SK-N-SH (cell line): ENCODE data around the gene RADIL.

Experiments used
- ELF1 ChIP-seq: IDR thresholded peaks from 2 replicates; pipeline ENCODE4 v1.4.0; 2012
- EP300 ChIP-seq, 2 experiments: IDR thresholded peaks; 2 replicates each; pipeline versions ENCODE4 v1.4.0 to v1.6.1; 2012; ENCODE audit warnings: borderline replicate concordance in 1 of 2, low read depth in 1 of 2, low read length in 1 of 2
- EZH2phosphoT487 ChIP-seq: fragments of 200-600 bp; sonication (generic); IDR thresholded peaks from 2 replicates; pipeline ENCODE4 v1.6.1; 2017; ENCODE audit warnings: low read depth, mixed run types, mild to moderate bottlenecking, antibody characterized with exemption, moderate library complexity, borderline replicate concordance
- GABPA ChIP-seq: IDR thresholded peaks from 2 replicates; pipeline ENCODE4 v1.4.0; 2012; ENCODE audit warnings: low read depth, mild to moderate bottlenecking
- POLR2AphosphoS5 ChIP-seq: IDR thresholded peaks from 2 replicates; pipeline ENCODE4 v1.6.1; 2012; ENCODE audit warnings: low read depth, low read length
- RXRA ChIP-seq: IDR thresholded peaks from 2 replicates; pipeline ENCODE4 v1.4.0; 2012; ENCODE audit warnings: low read depth, mild to moderate bottlenecking, borderline replicate concordance
- SMC3 ChIP-seq: IDR thresholded peaks from 2 replicates; pipeline ENCODE4 v1.6.1; 2012; ENCODE audit warnings: low read depth, low read length, improper control_type of control experiment
- TF ChIP-seq, protein P1 (sequence below): fragments of 200-600 bp; sonication (generic); IDR thresholded peaks from 2 replicates; pipeline ENCODE4 v1.6.1; 2017; ENCODE audit warnings: antibody characterized with exemption, mild to moderate bottlenecking, moderate library complexity
- TF ChIP-seq, protein P2 (sequence below): fragments of 150-350 bp; IDR thresholded peaks from 2 replicates; pipeline ENCODE4 v1.6.1; 2017; ENCODE audit warnings: antibody characterized with exemption, low read length, low read depth, borderline replicate concordance
- TF ChIP-seq, protein P3 (sequence below): IDR thresholded peaks from 2 replicates; pipeline ENCODE4 v1.4.0; 2012; ENCODE audit warnings: low read depth
- TF ChIP-seq, protein P4 (sequence below): IDR thresholded peaks from 2 replicates; pipeline ENCODE4 v1.6.1; 2012; ENCODE audit warnings: mild to moderate bottlenecking, low read depth, low read length, moderate library complexity

DNA sequence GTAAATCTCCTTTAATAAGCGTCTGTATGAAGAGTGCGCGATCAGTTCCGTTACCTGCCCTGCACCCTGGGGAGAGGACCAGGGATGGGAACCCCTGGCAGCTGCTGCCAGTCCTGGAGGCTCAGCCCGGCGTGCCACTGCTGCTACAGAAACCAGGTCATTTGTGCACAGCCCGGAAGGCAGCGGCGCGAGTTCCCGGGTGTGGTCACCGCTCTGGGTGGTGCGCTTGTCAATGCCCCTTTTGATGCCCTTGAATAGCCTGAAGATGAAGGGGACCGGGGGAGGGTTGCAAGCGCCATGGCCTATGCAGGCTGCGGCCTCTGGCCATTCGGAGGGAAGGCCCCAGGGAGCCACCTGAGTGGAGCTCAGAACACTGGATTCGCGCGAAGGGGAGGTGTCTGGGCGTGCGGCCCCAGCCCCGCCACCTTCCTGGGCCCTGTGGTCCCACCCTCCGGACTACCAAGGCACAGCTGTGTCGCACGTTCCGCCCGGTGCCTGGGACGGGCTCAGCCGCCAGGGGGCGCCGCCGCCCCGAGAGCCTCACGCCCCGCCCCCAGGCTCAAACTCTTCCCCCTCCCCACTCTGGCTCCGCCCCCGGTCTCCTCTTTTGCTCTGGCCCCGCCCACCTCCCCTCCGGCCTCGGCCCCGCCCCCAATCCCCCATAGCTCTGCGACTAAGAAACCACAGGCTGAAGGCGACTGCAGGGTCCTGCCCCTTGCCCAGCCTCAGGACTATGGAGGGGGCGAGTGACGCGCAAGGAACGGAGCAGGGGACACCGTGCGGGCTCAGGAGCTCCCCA lies 91.6 kb downstream of the RADIL start:
- TF ChIP-seq, protein P1, sequence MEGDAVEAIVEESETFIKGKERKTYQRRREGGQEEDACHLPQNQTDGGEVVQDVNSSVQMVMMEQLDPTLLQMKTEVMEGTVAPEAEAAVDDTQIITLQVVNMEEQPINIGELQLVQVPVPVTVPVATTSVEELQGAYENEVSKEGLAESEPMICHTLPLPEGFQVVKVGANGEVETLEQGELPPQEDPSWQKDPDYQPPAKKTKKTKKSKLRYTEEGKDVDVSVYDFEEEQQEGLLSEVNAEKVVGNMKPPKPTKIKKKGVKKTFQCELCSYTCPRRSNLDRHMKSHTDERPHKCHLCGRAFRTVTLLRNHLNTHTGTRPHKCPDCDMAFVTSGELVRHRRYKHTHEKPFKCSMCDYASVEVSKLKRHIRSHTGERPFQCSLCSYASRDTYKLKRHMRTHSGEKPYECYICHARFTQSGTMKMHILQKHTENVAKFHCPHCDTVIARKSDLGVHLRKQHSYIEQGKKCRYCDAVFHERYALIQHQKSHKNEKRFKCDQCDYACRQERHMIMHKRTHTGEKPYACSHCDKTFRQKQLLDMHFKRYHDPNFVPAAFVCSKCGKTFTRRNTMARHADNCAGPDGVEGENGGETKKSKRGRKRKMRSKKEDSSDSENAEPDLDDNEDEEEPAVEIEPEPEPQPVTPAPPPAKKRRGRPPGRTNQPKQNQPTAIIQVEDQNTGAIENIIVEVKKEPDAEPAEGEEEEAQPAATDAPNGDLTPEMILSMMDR: peak; percentile 61
- TF ChIP-seq, protein P2, sequence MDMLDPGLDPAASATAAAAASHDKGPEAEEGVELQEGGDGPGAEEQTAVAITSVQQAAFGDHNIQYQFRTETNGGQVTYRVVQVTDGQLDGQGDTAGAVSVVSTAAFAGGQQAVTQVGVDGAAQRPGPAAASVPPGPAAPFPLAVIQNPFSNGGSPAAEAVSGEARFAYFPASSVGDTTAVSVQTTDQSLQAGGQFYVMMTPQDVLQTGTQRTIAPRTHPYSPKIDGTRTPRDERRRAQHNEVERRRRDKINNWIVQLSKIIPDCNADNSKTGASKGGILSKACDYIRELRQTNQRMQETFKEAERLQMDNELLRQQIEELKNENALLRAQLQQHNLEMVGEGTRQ: no peak
- TF ChIP-seq, protein P3, sequence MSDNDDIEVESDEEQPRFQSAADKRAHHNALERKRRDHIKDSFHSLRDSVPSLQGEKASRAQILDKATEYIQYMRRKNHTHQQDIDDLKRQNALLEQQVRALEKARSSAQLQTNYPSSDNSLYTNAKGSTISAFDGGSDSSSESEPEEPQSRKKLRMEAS: no peak
- TF ChIP-seq RXRA (no peak), SMC3 (0 out of 2 replicates have a peak, but pooled peaks have one; percentile 13), POLR2AphosphoS5 (no peak), EZH2phosphoT487 (no peak), EP300 (IDR thresholded peaks at IDR 0.05; ENCODE audit: borderline replicate concordance in 1 of 2, low read depth in 1 of 2, low read length in 1 of 2) (no peak), ELF1 (no peak), GABPA (no peak)
- TF ChIP-seq, protein P4, sequence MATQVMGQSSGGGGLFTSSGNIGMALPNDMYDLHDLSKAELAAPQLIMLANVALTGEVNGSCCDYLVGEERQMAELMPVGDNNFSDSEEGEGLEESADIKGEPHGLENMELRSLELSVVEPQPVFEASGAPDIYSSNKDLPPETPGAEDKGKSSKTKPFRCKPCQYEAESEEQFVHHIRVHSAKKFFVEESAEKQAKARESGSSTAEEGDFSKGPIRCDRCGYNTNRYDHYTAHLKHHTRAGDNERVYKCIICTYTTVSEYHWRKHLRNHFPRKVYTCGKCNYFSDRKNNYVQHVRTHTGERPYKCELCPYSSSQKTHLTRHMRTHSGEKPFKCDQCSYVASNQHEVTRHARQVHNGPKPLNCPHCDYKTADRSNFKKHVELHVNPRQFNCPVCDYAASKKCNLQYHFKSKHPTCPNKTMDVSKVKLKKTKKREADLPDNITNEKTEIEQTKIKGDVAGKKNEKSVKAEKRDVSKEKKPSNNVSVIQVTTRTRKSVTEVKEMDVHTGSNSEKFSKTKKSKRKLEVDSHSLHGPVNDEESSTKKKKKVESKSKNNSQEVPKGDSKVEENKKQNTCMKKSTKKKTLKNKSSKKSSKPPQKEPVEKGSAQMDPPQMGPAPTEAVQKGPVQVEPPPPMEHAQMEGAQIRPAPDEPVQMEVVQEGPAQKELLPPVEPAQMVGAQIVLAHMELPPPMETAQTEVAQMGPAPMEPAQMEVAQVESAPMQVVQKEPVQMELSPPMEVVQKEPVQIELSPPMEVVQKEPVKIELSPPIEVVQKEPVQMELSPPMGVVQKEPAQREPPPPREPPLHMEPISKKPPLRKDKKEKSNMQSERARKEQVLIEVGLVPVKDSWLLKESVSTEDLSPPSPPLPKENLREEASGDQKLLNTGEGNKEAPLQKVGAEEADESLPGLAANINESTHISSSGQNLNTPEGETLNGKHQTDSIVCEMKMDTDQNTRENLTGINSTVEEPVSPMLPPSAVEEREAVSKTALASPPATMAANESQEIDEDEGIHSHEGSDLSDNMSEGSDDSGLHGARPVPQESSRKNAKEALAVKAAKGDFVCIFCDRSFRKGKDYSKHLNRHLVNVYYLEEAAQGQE: no peak
